K562 (cell line): Measurements from ENCODE around the gene SLCO1A2. TPM values are rescaled to one million over a fixed set of nuclear protein-coding genes. Genes with fewer than 3 reads are reported as not detected.
"Not testable (repeated sequence)": the region's sequence is repeated elsewhere in the genome, so short reads cannot be mapped to it uniquely, and the experiment has no call there.

Experiments
- ATAC-seq: fragments of 200-7000 bp; cut with Tn5 transposase; 3 replicates; pipeline ENCODE4 v1.9.1; 2020; ENCODE audit warnings: moderate library complexity
- BruUV-seq: library from RNA; stranded (reverse); fragments of 400-500 nt; replicated peaks from 2 replicates; lab custom pipeline; 2021; lab: Mats Ljungman, UMichigan
- CTCF ChIA-PET: fragments of 300-600 bp; formaldehyde crosslinking; extraction: SDS; loops from one replicate; lab custom pipeline; 2021; ENCODE audit warnings: low intra/inter-chr PET ratio; lab: Yijun Ruan, JAX
- POLR2A ChIA-PET: fragments of 300-600, 350-650 bp; sonication (Branson Sonifier 250); formaldehyde crosslinking; extraction: SDS; loops from one replicate; lab custom pipeline; 2021; ENCODE audit warnings: antibody characterized with exemption, inconsistent platforms; lab: Yijun Ruan, JAX
- DNase-seq, 4 experiments: peaks; one replicate each; pipeline versions ENCODE4 v3.0.0 to v3.0.0-alpha.2; 2011 to 2018; ENCODE audit warnings: low spot score in 3 of 4, mixed read lengths in 3 of 4; ENCODE audit errors: extremely low read depth in 1 of 4
- FAIRE-seq: peaks from 2 replicates; lab custom pipeline; 2011; peaks lifted over from hg19 to GRCh38; lab: Jason Lieb, UNC
- H2AFZ ChIP-seq: 2 replicates; pipeline ENCODE4 v1.6.0; 2011; ENCODE audit warnings: low read depth, low read length, control low read depth, inconsistent platforms
- H3K27ac ChIP-seq: fragments of 200-600 bp; 3 replicates; pipeline ENCODE4 v1.8.0; 2011; ENCODE audit warnings: low read depth, mild to moderate bottlenecking, control low read depth, inconsistent platforms, low read length, moderate library complexity, mixed read lengths; ENCODE audit errors: extremely low read depth
- H3K27me3 ChIP-seq, 2 experiments: fragments of 300-600 bp in 1 of 2; 2 replicates in 1 of 2; 3 replicates in 1 of 2; pipeline versions ENCODE4 v1.6.0 to v1.8.0; 2011; ENCODE audit warnings: inconsistent platforms in 2 of 2, low read length in 2 of 2, mild to moderate bottlenecking in 1 of 2, mixed read lengths in 1 of 2, moderate library complexity in 1 of 2; ENCODE audit not compliant: control insufficient read depth in 2 of 2, insufficient read depth in 2 of 2
- H3K36me3 ChIP-seq: fragments of 300-600 bp; 3 replicates; pipeline ENCODE4 v1.8.0; 2011; ENCODE audit warnings: mild to moderate bottlenecking, low read length, inconsistent platforms; ENCODE audit not compliant: control insufficient read depth, insufficient read depth
- H3K4me1 ChIP-seq, 2 experiments: fragments of 200-600 bp in 1 of 2; replicated peaks in 1 of 2; 2 replicates in 1 of 2; 3 replicates in 1 of 2; pipeline versions ENCODE4 v1.5.1 to v1.8.0; 2011; ENCODE audit warnings: inconsistent platforms in 2 of 2, low read length in 2 of 2, mild to moderate bottlenecking in 1 of 2, mixed read lengths in 1 of 2, moderate library complexity in 1 of 2; ENCODE audit not compliant: control insufficient read depth in 2 of 2, insufficient read depth in 2 of 2
- H3K4me2 ChIP-seq: 2 replicates; pipeline ENCODE4 v1.6.1; 2011; ENCODE audit warnings: low read length, control low read depth, inconsistent platforms, mixed read lengths; ENCODE audit not compliant: insufficient read depth
- H3K4me3 ChIP-seq: fragments of 200-600 bp; sonication (generic), shearing (Covaris generic); 2 replicates; pipeline ENCODE4 v1.5.1; 2016; ENCODE audit warnings: control low read depth, inconsistent platforms
- H3K79me2 ChIP-seq: fragments of 200-600 bp; 3 replicates; pipeline ENCODE4 v1.8.0; 2011; ENCODE audit warnings: low read length, inconsistent platforms; ENCODE audit not compliant: control insufficient read depth, insufficient read depth
- H3K9ac ChIP-seq, 2 experiments: 2 replicates each; pipeline versions ENCODE4 v1.6.0 to v1.6.1; 2011; ENCODE audit warnings: low read depth in 2 of 2, low read length in 2 of 2, control low read depth in 1 of 2, inconsistent platforms in 1 of 2, mild to moderate bottlenecking in 1 of 2, mixed read lengths in 1 of 2; ENCODE audit not compliant: insufficient read depth in 1 of 2
- H3K9me1 ChIP-seq: one replicate; pipeline ENCODE4 v1.6.0; 2011; ENCODE audit warnings: inconsistent platforms, mild to moderate bottlenecking, low read length, moderate library complexity; ENCODE audit not compliant: control insufficient read depth, insufficient read depth
- H3K9me3 ChIP-seq: replicated peaks from 2 replicates; pipeline ENCODE4 v1.5.1; 2011; ENCODE audit warnings: low read depth, low read length, inconsistent platforms; ENCODE audit not compliant: control insufficient read depth, insufficient read depth
- H4K20me1 ChIP-seq: replicated peaks from 2 replicates; pipeline ENCODE4 v1.6.1; 2011; ENCODE audit warnings: low read length, inconsistent platforms, mixed read lengths; ENCODE audit not compliant: control insufficient read depth, insufficient read depth
- DPF2 ChIP-seq: fragments of 450-650 bp; IDR thresholded peaks from 2 replicates; pipeline ENCODE4 v1.6.1; 2016
- MYNN ChIP-seq, 2 experiments: sonication (generic); formaldehyde crosslinking in 1 of 2; IDR thresholded peaks; 2 replicates each; pipeline versions ENCODE4 v1.5.0 to v1.6.1; 2016 to 2020; ENCODE audit warnings: antibody characterized with exemption in 1 of 2, missing genetic modification reagents in 1 of 2
- RFX1 ChIP-seq: fragments of 450-650 bp; IDR thresholded peaks from 2 replicates; pipeline ENCODE4 v1.6.1; 2016; ENCODE audit warnings: mild to moderate bottlenecking, moderate library complexity
- RFX5 ChIP-seq: IDR thresholded peaks from 2 replicates; pipeline ENCODE4 v1.6.1; 2011; ENCODE audit warnings: low read depth, mild to moderate bottlenecking, improper control_type of control experiment, low read length
- SRSF7 ChIP-seq: fragments of 200-400 bp; formaldehyde crosslinking; optimal IDR thresholded peaks from 2 replicates; pipeline ENCODE3; 2017; ENCODE audit warnings: mild to moderate bottlenecking, low read depth, low read length
- TAF15 ChIP-seq: fragments of 200-400 bp; formaldehyde crosslinking; IDR thresholded peaks from 2 replicates; pipeline ENCODE4 v1.6.1; 2017; ENCODE audit warnings: mild to moderate bottlenecking, low read depth, low read length, moderate library complexity
- TCF3 ChIP-seq: sonication (generic); formaldehyde crosslinking; IDR thresholded peaks from 2 replicates; pipeline ENCODE4 v1.4.0; 2020; ENCODE audit warnings: mild to moderate bottlenecking, missing genetic modification reagents
- TCFL5 ChIP-seq: fragments of 250-450 bp; sonication (Bioruptor Pico); conservative IDR thresholded peaks from 2 replicates; pipeline ENCODE4 v1.6.1; 2021; ENCODE audit warnings: mild to moderate bottlenecking, moderate library complexity, matching md5 sums
- WGBS: fragments of 100-300 bp; shearing (Covaris generic); methylation state at CpG from one replicate; pipeline ENCODE4 v1.1.6; 2016; ENCODE audit warnings: low coverage, mixed read lengths; ENCODE audit not compliant: insufficient coverage; ENCODE audit errors: missing lambda C conversion rate; 5-methylcytosine and 5-hydroxymethylcytosine counted together
- in situ Hi-C: fragments of 300-500 bp; cut with MboI; formaldehyde crosslinking; loops from 4 replicates; pipeline ENCODE4 v1.15.0; 2018; ENCODE audit warnings: inconsistent platforms, mixed read lengths
- intact Hi-C: fragments of 100-400 bp; cut with micrococcal nuclease; formaldehyde crosslinking; loops from 2 replicates; pipeline ENCODE4 v1.14.2; 2022
- polyA plus RNA-seq, 8 experiments: library from polyadenylated mRNA; depleted of rRNA in 4 of 8; stranded (reverse) in 5 of 8; unstranded in 3 of 8; fragments of >200 nt; fragmentation: Nextera tagmentation in 2 of 8; fragmentation: Illumina TruSeq in 1 of 8; extraction: Ambion mirVana in 2 of 8; extraction: Trizol in 1 of 8; gene quantifications; 2 replicates each; pipeline versions ENCODE4 v1.2.1 to v1.2.3, GENCODE V29; 2011 to 2014; ENCODE audit warnings: inconsistent platforms in 1 of 8, missing spikeins in 1 of 8
- total RNA-seq, 7 experiments: library from RNA; depleted of rRNA in 6 of 7; stranded (reverse); fragments of >200 nt in 6 of 7; fragmentation: Illumina TruSeq in 2 of 7; extraction: Trizol in 2 of 7; gene quantifications; 2 replicates each; pipeline versions ENCODE4 v1.2.1 to v1.2.3, GENCODE V29; 2011 to 2021; ENCODE audit warnings: low replicate concordance in 1 of 7

SLCO1A2 gene
- total and polyA plus RNA-seq, 9 of the 15 experiments (the other 6 are each of a cell fraction or from before 2014, with no cell fraction given): 1.2 to 4.4 (median 2.6) TPM

DNA sequence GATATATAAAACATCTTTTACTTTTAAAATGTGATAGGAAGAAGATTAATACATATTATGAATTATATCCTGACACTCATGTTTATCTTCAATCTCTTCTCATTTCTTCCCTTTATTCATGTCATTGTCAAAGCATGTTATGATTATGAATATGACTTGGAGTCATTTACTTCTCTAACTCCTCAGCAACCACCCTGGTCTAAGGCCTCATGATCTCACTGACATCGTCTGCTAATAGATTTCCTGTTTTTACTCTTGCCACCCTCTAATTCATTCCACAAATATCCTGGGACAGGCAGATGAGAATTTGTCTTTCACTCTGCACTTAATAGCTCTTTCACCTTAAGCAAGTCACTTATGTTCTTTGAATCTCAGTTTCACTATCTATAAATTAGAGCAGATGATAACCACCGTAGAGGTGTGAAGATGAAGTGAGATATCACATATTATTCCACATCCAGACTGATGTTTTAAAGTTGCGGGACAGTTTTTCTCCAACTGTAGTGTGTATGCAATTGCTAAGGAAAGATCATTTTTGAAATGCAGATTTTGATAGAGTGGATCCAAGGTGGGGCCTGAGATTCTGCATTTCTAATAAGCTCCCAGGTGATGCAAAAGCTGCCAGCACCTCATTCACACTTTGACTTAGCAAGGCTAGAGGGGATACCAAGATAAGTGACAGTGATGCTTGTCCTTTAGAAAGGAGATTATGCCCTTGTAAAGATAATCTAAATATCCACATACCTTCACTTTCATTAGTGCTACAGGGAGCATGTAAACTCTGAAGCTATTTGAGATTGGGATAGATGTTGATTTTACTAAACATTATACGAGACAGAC is 34.6 kb upstream of the SLCO1A2 start:
- no peaks in the 10 kb centered on the region for H3K9me1 ChIP-seq
- DNase-seq: no peak
- FAIRE-seq: no peak
- H3K9ac ChIP-seq: no peak overlapping the region
- intact Hi-C loops: no loop called here
- no TSS peak for BruUV-seq
- no peak overlapping the region for H3K27ac ChIP-seq
- no peaks in the 10 kb centered on the region for H3K79me2 ChIP-seq
- H2AFZ ChIP-seq: no peak overlapping the region
- no peaks in the 10 kb centered on the region for H3K36me3 ChIP-seq
- CTCF ChIA-PET: no interaction called here
- 50% methylated on average over 4 of the region's 4 CpGs for WGBS
- no peaks in the 10 kb centered on the region for H3K4me1 ChIP-seq
- TF ChIP-seq TCFL5 (CRISPR knock-in tag): no peak
- no peak for TF ChIP-seq MYNN (IDR thresholded peaks at IDR 0.05)
- no peak for TF ChIP-seq MYNN (CRISPR knock-in tag; IDR thresholded peaks at IDR 0.05)
- no peak for TF ChIP-seq RFX1
- TF ChIP-seq SRSF7: no peak
- TF ChIP-seq DPF2: no peak
- no peak for TF ChIP-seq TCF3 (CRISPR knock-in tag)
- no peak for TF ChIP-seq RFX5
- no peak for TF ChIP-seq TAF15
- TF ChIP-seq, all 486 proteins: peak for 0
- in situ Hi-C loops: no loop called here
- H3K4me2 ChIP-seq: no peak overlapping the region
- no peak for ATAC-seq
- H3K27me3 ChIP-seq: no peaks in the 10 kb centered on the region
- H3K4me3 ChIP-seq: no peak overlapping the region
- no peaks in the 10 kb centered on the region for H4K20me1 ChIP-seq
- POLR2A ChIA-PET: interaction anchor here (1.2 to 1.5 kb wide), 2 partner anchors 9 to 12 kb away, joined by 5 to 6 read pairs; no protein-coding TSS in a partner anchor
- no peaks in the 10 kb centered on the region for H3K9me3 ChIP-seq

DNA sequence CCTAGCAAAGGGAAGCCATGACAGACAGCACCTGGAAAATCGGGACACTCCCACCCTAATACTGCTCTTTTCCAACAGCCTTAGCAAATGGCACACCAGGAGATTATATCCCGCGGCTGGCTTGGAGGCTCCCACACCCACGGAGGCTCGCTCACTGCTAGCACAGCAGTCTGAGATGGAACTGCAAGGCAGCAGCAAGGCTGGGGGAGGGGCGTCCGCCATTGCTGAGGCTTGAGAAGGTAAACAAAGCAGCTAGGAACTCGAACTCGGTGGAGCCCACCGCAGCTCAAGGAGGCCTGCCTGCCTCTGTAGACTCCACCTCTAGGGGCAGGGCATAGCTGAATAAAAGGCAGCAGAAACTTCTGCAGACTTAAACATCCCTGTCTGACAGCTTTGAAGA is 25.9 kb upstream of the SLCO1A2 start:
- H3K4me1 ChIP-seq, BruUV-seq, ATAC-seq, H2AFZ ChIP-seq, H3K4me2 ChIP-seq, H3K36me3 ChIP-seq, H3K9ac ChIP-seq, intact Hi-C loops, H3K4me3 ChIP-seq, H3K9me3 ChIP-seq, H3K27me3 ChIP-seq, CTCF ChIA-PET, H3K79me2 ChIP-seq, H3K9me1 ChIP-seq, H4K20me1 ChIP-seq, H3K27ac ChIP-seq, in situ Hi-C loops, FAIRE-seq, DNase-seq: not testable (repeated sequence)
- POLR2A ChIA-PET: interaction anchor here (1.6 kb wide), 1 partner anchor 9 kb away, joined by 5 read pairs; no protein-coding TSS in a partner anchor
- 80% methylated on average over 1 of the region's 10 CpGs for WGBS
